Esophagus muscularis mucosa (tissue), 4 donors: Measurements from ENCODE around the gene DSCAM. TPM values are rescaled to one million over a fixed set of nuclear protein-coding genes. Genes with fewer than 3 reads are reported as not detected.

Experiments
- DNase-seq: peaks from one replicate; pipeline ENCODE4 v3.0.0-alpha.2; 2017; ENCODE audit errors: extremely low spot score
- H3K27ac ChIP-seq, 4 donors: fragments of 200-600 bp; sonication (generic); replicated peaks in 1 of 4; 1 replicate in 3 of 4; 2 replicates in 1 of 4; pipeline ENCODE4 v1.5.1; 2016 to 2019; ENCODE audit warnings: mild to moderate bottlenecking in 1 of 4
- H3K27me3 ChIP-seq, 4 donors: fragments of 200-600 bp; sonication (generic); one replicate each; pipeline versions ENCODE4 v1.5.1 to v1.6.0; 2016 to 2019
- H3K36me3 ChIP-seq, 4 donors: fragments of 200-600 bp; sonication (generic); one replicate each; pipeline ENCODE4 v1.5.1; 2016 to 2019
- H3K4me1 ChIP-seq, 4 donors: fragments of 200-600 bp; sonication (generic); one replicate each; pipeline ENCODE4 v1.5.1; 2016 to 2019
- H3K4me3 ChIP-seq, 4 donors: fragments of 200-600 bp; sonication (generic); 1 replicate in 2 of 4; 2 replicates in 2 of 4; pipeline ENCODE4 v1.5.1; 2016 to 2019; ENCODE audit warnings: mild to moderate bottlenecking in 4 of 4, moderate library complexity in 1 of 4
- H3K9me3 ChIP-seq, 4 donors: fragments of 200-600 bp; sonication (generic); 1 replicate in 3 of 4; 2 replicates in 1 of 4; pipeline ENCODE4 v1.5.1; 2016 to 2019
- CTCF ChIP-seq, 3 experiments: fragments of 200-600 bp in 2 of 3; fragments of 450-650 bp in 1 of 3; sonication (generic) in 2 of 3; IDR thresholded peaks; one replicate each; pipeline ENCODE4 v1.5.1; 2017 to 2019; ENCODE audit warnings: antibody characterized with exemption in 3 of 3, mild to moderate bottlenecking in 2 of 3, moderate library complexity in 1 of 3
- EP300 ChIP-seq: sonication (generic); formaldehyde crosslinking; IDR thresholded peaks from one replicate; pipeline ENCODE4 v1.6.1; 2017; ENCODE audit warnings: antibody characterized with exemption
- POLR2A ChIP-seq: fragments of 450-650 bp; IDR thresholded peaks from one replicate; pipeline ENCODE4 v1.6.1; 2017; ENCODE audit warnings: antibody characterized with exemption, moderate library complexity, mild to moderate bottlenecking, low read depth
- POLR2AphosphoS5 ChIP-seq, 2 donors: sonication (generic); formaldehyde crosslinking; IDR thresholded peaks; one replicate each; pipeline ENCODE4 v1.6.1; 2017; ENCODE audit warnings: antibody characterized with exemption in 2 of 2
- WGBS: methylation state at CpG from one replicate; pipeline ENCODE4 v1.1.5; 2018; 5-methylcytosine and 5-hydroxymethylcytosine counted together
- intact Hi-C: fragments of 100-400 bp; cut with DNase I; formaldehyde crosslinking; loops from one replicate; pipeline ENCODE4 v1.15.1; 2023
- small RNA-seq, 3 donors: library from RNA; depleted of rRNA; stranded (forward); fragments of <200 nt; gene quantifications; one replicate each; pipeline ENCODE3, GENCODE V24; 2016
- total RNA-seq, 4 donors: library from RNA; depleted of rRNA; stranded (reverse); fragments of >200 nt; gene quantifications; one replicate each; pipeline versions ENCODE4 v1.1.0 to v1.2.1, GENCODE V29; 2016

DSCAM gene
- total RNA-seq, 4 donors from 2014 or later: 0.06 to 0.42 (median 0.17) TPM; not detected in 1

- WGBS: 90% methylated on average over 6 of the region's 8 CpGs
- Histone ChIP-seq H3K4me3 (no peak overlapping the region), H3K27me3 (no peaks in the 10 kb centered on the region), H3K27ac (no peak overlapping the region), H3K36me3 (no peaks in the 10 kb centered on the region), H3K9me3 (no peaks in the 10 kb centered on the region), H3K4me1 (peaks cover 0 to 18% (median 6%) of the 10 kb centered on the region in 4 donors)
- DNase-seq: no peak
- TF ChIP-seq POLR2AphosphoS5 (IDR thresholded peaks at IDR 0.05): no peak
- TF ChIP-seq EP300: no peak
- TF ChIP-seq CTCF (IDR thresholded peaks at IDR 0.05): no peak
- no peak for TF ChIP-seq POLR2A
- intact Hi-C loops: no loop called here
Measured at GRCh38 chr21:39969691-39970364, 877.1 kb downstream of the DSCAM start.

DNA sequence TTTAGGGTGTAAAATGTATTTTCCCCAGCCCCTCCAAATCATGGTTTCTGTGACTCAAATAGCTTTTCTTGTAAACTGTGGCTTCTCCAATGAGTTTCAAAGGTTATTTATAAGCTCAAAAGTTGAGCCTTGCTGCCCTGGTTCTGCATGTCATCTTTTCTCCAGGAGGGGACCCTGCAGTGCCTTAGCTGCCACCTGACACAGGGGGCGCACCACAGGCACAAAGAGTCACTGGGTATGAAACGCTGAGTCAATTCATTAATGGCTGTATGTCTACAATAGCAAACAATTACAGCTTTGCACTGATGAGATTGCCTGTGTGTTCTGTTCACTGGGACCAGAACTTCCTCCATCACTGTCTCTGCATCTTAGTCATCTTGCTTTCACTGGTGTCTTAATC, 878.9 kb downstream of the DSCAM start:
- intact Hi-C loops: no loop called here
- Histone ChIP-seq H3K36me3 (no peaks in the 10 kb centered on the region), H3K27ac (no peak overlapping the region), H3K9me3 (no peaks in the 10 kb centered on the region), H3K4me3 (no peak overlapping the region), H3K27me3 (no peaks in the 10 kb centered on the region), H3K4me1 (peaks cover 0 to 25% (median 8%) of the 10 kb centered on the region in 4 donors)
- TF ChIP-seq POLR2AphosphoS5 (IDR thresholded peaks at IDR 0.05) (no peak), POLR2A (no peak), CTCF (IDR thresholded peaks at IDR 0.05) (no peak), EP300 (no peak)
- WGBS: 100% methylated on average over 2 of the region's 2 CpGs
- DNase-seq: no peak

GRCh38 chr21:39966786-39967185, 880.2 kb downstream of the DSCAM start:
- Histone ChIP-seq H3K27ac (no peak overlapping the region), H3K9me3 (no peaks in the 10 kb centered on the region), H3K4me1 (peaks cover 0 to 18% (median 5%) of the 10 kb centered on the region in 4 donors), H3K4me3 (no peak overlapping the region), H3K27me3 (no peaks in the 10 kb centered on the region), H3K36me3 (no peaks in the 10 kb centered on the region)
- TF ChIP-seq POLR2A: no peak
- 92% methylated on average over 3 of the region's 3 CpGs for WGBS
- DNase-seq: no peak
- intact Hi-C loops: no loop called here

- WGBS: 100% methylated on average over 1 of the region's 1 CpG
- DNase-seq: no peak
- Histone ChIP-seq H3K27ac (no peak overlapping the region), H3K4me3 (no peak overlapping the region), H3K9me3 (peaks cover 0 to 10% (median 3%) of the 10 kb centered on the region in 4 donors), H3K36me3 (no peaks in the 10 kb centered on the region), H3K27me3 (no peaks in the 10 kb centered on the region), H3K4me1 (peaks cover 0 to 7% (median 2%) of the 10 kb centered on the region in 4 donors)
- intact Hi-C loops: no loop called here
- TF ChIP-seq POLR2A (no peak), POLR2AphosphoS5 (IDR thresholded peaks at IDR 0.05) (no peak), EP300 (no peak), CTCF (IDR thresholded peaks at IDR 0.05) (no peak)
Measured at GRCh38 chr21:39965026-39965425, 881.9 kb downstream of the DSCAM start.

- DNase-seq: no peak
- Histone ChIP-seq H3K9me3 (peaks cover 0 to 10% (median 4%) of the 10 kb centered on the region in 4 donors), H3K27me3 (no peaks in the 10 kb centered on the region), H3K4me3 (no peak overlapping the region), H3K4me1 (peaks cover 0 to 34% (median 24%) of the 10 kb centered on the region in 4 donors), H3K27ac (no peak overlapping the region), H3K36me3 (no peaks in the 10 kb centered on the region)
- TF ChIP-seq CTCF (IDR thresholded peaks at IDR 0.05) (no peak), POLR2AphosphoS5 (IDR thresholded peaks at IDR 0.05) (no peak), POLR2A (no peak), EP300 (no peak)
- intact Hi-C loops: no loop called here
- WGBS: 71% methylated on average over 1 of the region's 1 CpG
Measured at GRCh38 chr21:39961251-39961650, 885.7 kb downstream of the DSCAM start.

Small RNA genes within 50 kb of the gene (small RNA-seq; reads per million reads assigned to genes)
- gene MIR4760 (0 reads per million in 3 donors), gene RF00432 (0 reads per million in 3 donors)
